LNCaP clone FGC (cell line): ENCODE results near the gene NOX3.

Experiments used
- DNase-seq: peaks from one replicate; pipeline ENCODE4 v3.0.0-alpha.2; 2011; ENCODE audit warnings: low read depth
- H3K4me3 ChIP-seq: 2 replicates; pipeline ENCODE4 v1.5.1; 2011; ENCODE audit warnings: mild to moderate bottlenecking, low read depth, low read length, control low read depth
- TF ChIP-seq, protein P1 (sequence below): IDR thresholded peaks from 2 replicates; pipeline ENCODE4 v1.5.1; 2012; ENCODE audit warnings: mild to moderate bottlenecking; ENCODE audit not compliant: control insufficient read depth, insufficient read depth; ENCODE audit errors: extremely low read depth

The NOX3 gene

DNA sequence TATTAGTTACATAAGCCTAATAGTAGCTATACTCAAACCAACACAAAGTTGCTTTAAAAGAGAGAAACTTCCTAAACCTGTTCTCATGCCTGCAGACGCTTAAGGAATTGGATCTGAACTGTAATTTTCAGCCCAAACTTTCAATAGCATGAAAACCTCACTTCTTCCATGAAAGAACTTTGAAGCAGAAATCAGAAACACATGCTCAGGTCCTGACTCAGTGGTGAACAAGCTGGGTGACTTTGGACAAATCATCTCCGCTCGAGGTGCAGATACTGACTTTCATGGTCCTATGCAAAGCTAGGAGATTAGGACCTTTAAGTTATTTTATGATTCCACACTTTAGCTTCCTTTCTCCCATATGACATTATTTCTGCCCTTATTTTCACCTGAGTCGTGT, 36.5 kb downstream of the NOX3 start:
- DNase-seq = no peak
- no peak overlapping the region for H3K4me3 ChIP-seq
- TF ChIP-seq, protein P1, sequence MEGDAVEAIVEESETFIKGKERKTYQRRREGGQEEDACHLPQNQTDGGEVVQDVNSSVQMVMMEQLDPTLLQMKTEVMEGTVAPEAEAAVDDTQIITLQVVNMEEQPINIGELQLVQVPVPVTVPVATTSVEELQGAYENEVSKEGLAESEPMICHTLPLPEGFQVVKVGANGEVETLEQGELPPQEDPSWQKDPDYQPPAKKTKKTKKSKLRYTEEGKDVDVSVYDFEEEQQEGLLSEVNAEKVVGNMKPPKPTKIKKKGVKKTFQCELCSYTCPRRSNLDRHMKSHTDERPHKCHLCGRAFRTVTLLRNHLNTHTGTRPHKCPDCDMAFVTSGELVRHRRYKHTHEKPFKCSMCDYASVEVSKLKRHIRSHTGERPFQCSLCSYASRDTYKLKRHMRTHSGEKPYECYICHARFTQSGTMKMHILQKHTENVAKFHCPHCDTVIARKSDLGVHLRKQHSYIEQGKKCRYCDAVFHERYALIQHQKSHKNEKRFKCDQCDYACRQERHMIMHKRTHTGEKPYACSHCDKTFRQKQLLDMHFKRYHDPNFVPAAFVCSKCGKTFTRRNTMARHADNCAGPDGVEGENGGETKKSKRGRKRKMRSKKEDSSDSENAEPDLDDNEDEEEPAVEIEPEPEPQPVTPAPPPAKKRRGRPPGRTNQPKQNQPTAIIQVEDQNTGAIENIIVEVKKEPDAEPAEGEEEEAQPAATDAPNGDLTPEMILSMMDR = no peak

DNA sequence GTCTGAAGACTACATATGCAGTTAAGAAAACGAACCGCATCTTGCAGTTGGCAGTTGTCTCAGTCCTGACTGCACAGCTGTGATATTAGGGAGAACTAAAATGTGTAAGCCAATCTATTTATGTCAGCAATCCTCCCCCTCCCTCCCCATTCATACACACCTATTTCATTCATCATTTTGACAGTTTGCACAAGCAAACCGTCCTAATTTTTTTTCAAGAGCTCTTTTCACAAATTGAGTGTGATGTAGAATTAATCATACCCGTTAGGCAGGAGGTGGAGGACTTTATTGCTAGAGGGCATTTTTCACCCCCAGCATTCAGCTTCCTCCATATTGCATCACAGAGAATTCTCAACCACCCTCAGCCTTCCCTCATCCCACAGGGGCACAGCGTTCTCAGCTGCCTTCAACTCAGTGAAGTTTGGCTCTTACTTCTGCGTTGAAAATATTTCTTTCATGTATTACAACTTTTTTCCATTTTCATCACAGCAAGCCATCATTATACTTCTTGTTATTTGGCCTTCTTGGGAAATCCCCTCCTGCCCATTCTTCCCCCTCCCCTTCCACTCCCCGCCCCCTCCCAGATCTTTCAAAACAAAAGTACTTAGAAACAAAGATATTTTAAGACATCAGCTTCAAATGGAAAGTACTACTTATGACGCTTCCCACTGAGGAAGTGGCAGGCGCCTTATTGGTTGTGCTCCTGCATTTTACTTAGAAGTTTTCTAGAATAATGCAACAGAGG, 37.5 kb downstream of the NOX3 start:
- H3K4me3 ChIP-seq = no peak overlapping the region
- TF ChIP-seq, protein P1 = no peak
- no peak for DNase-seq

DNA sequence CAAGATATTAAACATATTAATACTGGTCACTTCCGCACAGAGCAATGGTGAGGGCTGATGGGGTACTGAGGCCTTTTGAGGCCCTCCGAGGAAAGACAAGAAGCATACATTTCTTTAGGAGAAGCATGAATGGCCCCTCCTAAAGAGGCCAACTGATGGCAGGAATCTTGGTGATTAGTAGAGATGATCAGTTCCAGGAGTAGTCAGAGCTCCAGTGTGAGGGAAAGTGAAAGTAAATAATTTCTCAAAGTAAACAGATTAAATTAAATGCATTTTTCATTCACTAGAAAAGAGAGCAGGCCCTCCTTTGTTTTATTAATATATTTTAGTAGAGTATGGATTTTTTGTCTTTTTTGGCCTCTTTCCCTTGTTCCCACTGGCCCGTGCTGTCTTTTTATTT, 38.2 kb downstream of the NOX3 start:
- H3K4me3 ChIP-seq = no peak overlapping the region
- no peak for DNase-seq
- TF ChIP-seq, protein P1 = no peak

DNA sequence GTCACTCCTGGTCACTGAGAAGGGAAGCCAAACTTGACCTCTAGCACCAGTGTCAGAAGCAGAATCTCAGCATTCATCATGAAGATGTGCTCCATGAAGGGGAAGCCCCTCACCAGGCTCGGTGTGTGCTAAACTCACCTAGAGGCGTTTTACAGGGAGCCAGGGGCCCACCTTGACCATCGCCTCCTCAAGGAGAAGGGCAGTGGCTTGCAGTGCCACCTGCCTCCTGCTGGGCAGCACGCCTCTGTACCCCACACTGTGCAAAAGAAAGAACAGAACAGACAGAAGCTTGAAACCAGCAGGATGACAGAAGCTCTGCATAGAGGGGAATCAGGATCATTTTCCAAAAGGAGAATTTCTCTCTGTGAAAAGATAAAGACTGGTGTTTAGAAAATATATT, 39.7 kb downstream of the NOX3 start:
- no peak for DNase-seq
- TF ChIP-seq, protein P1 = no peak
- no peak overlapping the region for H3K4me3 ChIP-seq

DNA sequence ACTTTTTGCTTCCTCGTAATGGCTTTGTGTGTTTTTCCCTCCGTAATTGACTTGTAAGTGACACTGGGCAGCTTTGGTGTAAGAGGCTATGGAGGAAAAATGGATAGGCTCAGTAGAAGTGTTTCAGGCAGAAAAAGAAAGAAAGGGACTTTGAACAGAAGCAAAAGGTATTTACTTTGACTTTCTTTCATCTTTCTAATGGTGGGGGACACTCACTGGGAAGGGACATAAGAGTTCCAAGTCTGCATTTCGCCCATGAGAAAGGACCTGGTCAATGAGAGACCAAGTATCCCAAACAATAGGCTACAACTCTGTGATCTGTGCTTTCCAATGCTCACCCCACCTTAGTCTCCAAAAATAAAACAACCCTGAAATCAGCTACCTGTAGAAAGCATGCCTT, 41.6 kb downstream of the NOX3 start:
- DNase-seq = no peak
- TF ChIP-seq, protein P1 = no peak
- H3K4me3 ChIP-seq = no peak overlapping the region

DNA sequence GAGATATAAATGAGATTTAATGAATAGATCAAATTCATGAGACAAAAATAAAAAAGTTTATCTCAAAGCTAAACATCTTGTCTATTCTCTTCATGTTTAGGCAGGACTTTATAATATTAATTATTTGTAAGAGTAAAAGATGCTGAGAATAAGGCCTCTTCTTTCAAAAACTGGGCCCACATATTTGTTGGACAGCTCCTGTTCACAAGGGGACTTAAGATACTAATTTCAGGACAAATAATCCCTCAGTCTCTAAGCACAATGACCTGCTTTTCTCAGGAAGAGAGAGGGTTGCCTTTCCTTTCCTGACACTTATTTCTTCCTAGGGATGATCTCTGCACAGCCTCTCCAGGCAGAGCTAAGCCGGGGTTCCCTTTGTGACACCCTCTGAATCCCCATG, 43.3 kb downstream of the NOX3 start:
- DNase-seq = no peak
- TF ChIP-seq, protein P1 = no peak
- no peak overlapping the region for H3K4me3 ChIP-seq
